ENCODE results near the gene JADE1.

JADE1 gene

DNA sequence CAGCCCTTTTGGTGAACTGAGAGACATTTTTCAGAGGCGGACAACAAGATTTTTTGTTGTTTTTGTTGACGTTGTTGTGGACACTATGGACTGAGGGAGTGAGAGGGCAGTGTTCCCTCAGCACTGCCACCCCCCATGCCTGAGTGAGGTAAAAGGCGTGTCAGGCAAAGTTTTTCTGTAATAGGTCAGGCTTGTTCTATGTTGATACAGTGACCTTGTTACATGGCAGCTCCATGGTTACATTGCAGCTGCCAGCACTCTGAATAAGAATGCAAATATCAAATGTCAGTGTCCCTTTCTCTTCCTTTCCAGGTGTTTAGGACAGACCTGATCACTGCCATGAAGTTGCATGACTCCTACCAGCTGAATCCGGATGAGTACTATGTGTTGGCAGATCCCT, 36.6 kb downstream of the JADE1 start:
- no peak for DNase-seq

DNA sequence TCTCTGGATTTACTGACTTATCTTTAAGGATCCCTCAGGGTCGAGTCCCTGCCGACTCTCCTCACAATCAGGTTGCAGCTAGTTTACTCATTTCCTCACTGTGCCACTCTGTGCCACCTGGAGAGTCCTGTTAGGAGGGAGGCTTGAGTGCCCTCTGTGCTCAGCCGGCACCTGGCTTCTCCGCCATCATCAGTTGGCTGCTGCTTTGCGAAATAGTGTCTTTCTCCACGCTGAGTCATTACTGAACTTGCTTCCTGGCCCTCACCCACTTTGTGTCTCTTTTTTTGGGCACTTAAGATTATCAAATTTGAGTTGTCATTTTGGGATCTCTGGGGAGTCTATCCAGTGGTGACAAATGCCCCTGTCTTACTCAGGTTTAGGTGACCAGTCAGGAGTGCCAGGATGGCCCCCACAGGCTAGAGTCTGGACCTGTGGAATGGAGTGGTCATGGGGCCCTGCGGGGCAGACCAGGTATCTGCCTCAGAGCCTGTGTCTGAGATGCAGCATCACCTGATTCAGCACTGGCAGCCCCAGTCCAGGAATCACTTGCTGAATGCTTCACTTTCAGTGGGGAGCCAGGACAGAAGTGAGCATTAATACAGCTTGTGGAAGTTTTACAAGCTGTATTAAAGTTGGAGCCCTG, 37.7 kb downstream of the JADE1 start:
- DNase-seq, result no peak

GRCh38 chr4:128848461-128848860, 39.0 kb downstream of the JADE1 start:
- DNase-seq, result no peak

DNA sequence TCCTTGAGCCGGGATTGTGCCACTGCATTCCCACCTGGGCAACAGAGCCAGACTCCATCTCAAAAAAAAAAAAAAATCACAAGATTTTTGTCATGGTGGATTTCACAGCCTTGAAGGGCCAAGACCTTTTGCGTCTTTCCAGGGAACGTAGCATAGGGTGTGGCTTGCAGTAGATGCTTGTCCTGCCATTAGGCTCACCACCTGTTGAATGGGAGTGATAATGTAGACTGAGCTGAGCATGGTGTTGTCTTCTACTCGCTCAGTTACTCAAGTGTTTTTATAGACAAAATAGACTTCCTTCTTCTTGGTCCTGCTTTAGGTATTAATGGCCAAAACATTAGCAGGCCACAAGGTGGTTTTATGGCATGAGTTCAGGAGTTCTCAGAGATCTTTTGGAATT, 40.8 kb downstream of the JADE1 start:
- no peak for DNase-seq

GRCh38 chr4:128853741-128854140, 44.2 kb downstream of the JADE1 start:
- no peak for DNase-seq

GRCh38 chr4:128854433-128854832, 44.9 kb downstream of the JADE1 start:
- no peak for DNase-seq

DNA sequence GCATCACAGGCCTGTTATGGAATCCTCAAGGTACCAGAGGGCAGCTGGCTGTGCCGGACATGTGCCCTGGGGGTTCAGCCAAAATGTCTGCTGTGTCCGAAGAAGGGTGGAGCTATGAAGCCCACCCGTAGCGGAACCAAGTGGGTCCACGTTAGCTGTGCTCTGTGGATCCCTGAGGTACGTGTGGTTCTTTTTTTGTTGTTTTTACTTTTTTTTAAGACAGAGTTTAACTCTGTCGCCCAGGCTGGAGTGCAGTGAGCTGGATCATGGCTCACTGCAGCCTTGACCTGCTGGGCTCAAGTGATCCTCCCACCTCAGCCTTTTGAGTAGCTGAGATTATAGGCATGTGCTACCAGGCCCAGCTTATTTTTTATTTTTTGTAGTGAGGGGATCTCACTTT, 46.1 kb downstream of the JADE1 start:
- DNase-seq, result no peak

DNA sequence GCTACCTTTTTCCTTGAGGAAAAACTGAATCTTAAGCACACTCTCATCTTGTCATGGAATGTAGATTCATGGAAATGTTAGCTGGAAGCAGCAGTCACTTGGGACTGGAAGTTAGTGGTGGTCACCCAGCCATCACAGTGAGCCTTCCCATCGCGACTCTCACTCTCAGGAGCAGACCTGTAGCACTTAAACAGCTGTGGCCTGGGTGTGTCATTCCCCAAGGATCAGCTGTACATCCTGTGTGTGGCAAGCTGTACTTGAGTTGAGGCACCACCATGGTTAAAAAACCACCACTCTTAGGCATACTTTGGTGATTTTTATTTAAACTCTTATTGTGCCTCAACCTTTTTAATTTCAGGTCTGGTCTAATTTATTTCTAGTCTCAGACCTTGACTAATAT, 46.7 kb downstream of the JADE1 start:
- DNase-seq, result no peak

DNA sequence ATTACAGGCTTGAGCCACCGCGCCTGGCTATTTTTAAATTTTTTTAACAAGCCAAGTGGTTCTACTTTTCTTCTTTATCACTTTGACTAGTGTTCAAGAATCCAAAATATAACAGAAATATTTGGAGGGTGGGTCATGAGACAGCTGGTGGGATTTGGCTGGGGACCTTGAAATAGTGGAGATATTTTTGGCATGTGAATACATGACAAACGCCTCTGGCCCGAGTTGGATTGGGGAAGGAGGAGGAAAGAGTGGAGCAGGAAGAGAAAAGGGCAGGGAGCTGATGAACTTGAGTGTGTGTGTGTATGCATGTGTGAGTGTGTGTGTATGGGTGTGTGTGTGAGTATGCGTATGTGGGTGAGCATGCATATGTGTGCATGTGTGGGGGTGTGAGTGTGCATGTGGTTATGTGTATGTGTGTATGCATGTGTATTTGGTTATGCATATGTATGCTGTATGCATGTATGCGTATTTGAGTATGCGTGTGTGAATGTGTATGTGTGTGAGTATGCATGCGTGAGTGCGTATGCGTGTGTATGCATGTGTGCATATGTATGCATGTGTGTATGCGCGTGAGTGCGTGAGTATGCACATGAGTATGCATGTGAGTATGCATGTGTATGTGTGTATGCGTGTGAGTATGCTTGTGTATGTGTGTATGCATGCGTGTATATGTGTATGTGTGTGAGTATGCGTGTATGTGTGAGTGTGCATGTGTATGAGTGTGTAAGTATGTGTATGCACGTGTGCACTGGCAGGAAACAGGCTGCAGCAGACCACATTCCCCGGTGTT, 49.6 kb downstream of the JADE1 start:
- DNase-seq, result no peak

DNA sequence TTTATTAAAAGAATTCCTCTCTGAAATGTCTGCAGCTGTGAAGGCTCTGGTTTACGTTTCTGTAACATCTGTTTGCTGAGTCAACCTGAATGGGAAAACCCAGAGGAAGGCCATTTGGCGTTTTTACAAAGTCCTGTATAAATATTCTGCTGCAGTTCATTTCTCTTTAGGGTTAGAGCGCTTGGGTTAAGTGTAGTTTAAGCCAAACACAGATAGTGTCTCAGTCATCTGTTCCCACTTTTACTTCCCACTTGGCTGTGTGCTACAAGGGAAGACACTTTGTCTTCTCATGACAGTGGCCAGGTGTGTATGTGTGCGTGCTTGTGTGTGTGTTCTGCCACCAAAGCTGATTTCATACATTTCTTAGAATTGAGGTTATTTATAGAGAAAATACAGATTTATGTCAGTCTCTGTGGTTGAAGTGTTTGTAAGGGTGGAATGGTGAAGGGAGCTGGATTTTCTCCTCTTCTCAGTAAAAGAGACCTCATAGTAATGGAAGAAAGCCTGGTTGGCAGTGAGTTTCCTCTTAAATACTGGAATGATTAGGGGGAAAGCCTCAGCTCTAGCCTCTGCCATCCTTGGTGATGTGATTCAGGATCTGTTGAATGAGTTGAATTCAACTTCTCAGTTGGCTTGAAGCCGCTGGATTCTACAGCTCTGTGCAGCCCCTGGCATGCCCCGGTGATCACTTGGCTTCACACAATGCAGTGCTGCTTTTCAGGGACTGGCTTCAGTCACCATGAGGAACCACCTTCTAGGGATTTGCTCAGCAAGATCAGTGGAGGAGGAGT, 50.6 kb downstream of the JADE1 start:
- no peak for DNase-seq

DNA sequence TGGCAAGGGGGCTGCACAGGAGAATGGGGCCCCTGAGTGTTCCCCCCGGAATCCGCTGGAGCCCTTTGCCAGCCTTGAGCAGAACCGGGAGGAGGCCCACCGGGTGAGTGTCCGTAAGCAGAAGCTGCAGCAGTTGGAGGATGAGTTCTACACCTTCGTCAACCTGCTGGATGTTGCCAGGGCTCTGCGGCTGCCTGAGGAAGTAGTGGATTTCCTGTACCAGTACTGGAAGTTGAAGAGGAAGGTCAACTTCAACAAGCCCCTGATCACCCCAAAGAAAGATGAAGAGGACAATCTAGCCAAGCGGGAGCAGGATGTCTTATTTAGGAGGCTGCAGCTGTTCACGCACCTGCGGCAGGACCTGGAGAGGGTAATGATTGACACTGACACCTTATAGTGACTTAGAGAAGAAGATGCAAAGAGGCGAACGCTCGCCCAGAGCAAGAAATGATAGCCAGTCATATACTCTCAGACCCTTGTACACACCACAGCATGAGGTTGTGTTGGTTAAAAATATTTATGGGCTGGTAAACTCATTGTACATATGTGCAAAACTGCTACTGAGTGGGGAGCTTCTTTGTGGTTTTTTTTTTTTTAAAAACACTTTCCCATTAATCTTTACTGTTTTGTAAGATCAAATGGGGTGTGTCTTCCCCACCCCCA, 52.5 kb downstream of the JADE1 start:
- no peak for DNase-seq

DNA sequence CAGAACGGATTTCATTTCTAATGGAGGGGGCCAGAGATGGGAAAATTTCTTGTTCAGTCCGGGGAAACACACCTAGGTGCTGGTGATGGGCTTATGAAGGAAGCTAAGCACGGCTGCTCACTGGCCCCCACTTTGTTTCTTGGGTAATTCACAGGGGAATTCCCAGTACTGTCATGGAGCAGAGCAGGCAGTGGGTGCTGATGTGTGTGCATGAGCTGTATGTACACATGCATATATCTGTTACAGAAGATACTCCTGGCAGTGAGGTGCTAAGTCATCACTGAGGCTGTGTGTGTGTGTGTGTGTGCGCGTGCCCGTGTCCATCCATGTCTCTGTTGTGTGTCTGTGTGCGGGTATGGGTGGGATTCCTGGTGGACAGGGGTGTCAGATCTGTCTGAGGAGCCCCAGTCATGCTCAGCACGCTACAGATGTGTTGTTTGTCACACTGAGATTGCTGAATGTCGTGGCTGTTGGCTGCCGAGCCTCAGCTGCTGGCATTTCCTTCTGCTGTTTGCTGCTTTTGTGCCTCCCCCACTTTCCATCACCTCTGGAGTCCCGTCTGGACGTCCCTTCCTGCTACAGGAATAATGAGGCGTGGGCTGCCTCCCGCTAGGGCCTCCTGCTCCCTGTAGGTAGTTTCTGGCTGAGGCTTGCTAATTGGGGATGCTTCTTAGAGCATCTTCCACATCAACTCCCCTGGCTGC, 53.3 kb downstream of the JADE1 start:
- peak in 1 of 4 experiments; percentile 12 for DNase-seq

DNA sequence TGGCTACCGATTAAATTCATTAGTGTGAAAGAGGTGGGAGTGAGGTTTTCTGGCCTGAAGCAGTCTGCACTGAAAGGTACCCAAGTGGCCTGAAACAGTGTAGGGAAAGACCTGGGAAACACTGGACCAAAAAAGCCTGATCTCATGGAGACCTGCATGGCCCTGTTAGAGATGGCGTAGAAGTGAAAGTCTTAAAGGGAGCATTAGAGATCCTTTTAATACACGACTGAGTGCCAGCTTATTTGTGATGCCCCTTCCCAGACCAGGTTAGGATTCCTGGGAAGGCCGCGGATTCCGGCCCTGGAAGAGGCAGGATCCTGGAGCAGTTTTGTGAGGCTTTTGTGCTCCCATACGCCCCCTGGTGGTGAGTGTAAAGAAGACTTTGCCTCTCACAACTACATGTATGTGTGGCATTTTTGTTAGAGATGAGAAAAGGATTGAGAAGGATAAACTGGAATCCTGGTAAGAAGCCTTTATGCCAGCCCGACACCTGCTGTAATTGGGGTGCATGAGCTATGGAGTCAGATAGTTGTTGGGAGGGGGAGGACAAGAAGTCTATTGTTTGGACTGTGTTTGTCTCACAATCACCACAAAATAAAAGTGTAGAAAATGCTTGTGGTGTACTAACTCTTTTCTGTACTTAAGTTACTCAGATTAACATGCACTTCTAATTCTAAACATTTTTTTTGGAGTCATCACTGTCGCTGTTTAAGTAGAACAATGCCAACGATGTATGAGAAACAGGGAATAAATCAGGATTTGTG, 54.0 kb downstream of the JADE1 start:
- DNase-seq, result peak; percentile 31 to 65 (median 52)

DNA sequence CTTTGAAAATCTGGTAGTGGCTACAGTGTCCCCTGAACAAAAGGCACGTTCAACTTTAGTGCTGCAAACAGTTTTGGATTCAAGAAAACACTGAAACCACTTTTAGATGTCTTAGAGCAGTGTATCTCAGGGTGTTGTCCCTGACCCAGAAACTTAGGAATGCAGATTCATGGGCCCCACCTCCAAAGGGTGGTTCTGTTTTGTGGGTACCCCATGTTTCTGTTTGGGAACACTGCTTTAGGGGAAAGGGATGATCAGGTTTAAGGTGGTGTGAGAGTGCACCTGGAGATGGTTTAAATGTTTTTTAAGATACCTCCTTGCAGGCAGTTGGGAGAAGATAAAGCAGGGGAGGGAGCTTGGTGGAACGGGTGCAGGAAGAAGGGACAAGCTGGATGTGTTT, 55.6 kb downstream of the JADE1 start:
- no peak for DNase-seq

DNA sequence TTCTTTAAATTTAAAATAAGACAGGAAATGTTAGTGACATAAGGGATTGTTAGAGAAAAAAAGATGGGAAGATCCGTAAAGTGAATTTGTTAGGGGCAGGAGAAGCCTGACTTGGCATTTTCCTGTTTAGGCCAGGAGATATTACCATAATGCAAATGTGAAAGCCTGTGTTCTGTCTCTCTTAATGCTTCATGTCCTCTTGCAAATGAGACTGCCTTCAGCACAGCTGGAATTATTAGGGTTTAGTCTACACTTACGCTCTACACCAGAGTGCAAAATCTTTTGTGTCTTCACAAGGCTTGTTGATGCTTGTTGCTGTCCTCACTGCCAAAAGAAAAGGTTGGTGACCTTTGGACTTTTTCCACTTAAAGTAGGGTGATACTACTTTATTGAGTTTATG, 56.8 kb downstream of the JADE1 start:
- no peak for DNase-seq

DNA sequence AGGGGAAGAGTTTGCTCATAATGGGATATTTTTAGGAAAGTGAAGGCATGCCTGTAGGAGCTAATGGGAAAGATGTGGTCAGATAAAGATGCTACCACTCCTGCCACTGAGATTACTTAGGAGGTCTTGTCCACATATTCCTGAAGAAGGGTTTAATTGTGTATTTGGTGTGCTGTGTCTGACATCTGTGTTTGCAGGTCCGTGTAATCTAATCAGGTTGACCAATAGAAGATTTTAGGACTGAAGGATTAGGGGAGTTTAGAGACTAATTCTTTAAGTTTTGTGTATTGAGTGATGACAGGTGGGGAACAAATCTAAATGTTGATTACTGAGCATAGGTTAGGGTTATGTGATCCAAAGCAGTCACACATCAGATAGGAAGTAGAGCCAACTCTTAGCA, 57.2 kb downstream of the JADE1 start:
- DNase-seq, result no peak

GRCh38 chr4:128868758-128869157, 59.3 kb downstream of the JADE1 start:
- DNase-seq, result no peak

GRCh38 chr4:128869776-128870509, 60.4 kb downstream of the JADE1 start:
- no peak for DNase-seq

GRCh38 chr4:128871948-128872347, 62.4 kb downstream of the JADE1 start:
- DNase-seq, result no peak

DNA sequence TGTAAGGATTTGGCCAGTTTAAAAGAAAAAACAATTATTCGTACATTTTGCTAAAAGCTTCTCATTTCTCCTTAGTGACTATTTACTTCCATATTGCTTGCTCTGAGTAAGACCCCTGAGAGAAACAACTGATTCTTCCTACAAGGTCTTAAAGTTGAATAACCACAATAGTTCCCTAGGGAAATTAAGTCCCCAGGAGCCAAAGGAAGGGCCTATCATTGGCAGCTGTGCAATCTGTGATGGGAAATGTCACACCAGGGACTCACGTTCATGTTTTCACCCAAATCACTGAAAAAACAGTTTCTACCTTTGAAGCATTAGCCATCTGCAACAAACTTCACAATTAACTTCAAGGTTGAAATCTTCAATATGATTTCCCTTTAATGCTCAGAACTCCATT, 66.7 kb downstream of the JADE1 start:
- DNase-seq, result no peak

DNA sequence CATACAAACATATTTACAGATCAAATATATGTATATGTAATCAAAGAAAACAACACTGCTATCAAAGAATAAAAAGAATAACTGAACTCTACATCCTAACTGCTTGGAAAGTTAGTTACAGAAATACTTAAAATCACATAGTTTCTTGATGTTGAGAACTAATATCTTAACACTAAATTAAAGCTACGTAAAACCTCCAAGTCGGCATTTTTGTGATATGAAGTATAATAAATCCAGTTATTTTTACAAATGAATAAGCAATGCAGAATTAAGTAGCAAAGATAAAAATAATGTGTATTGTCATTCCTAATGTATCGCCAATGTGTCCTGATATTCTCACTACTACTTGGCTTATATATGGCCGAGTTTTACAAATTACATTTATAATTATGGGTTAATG, 68.4 kb downstream of the JADE1 start:
- DNase-seq, result no peak

Data from activated CD4-positive, CD25-positive, alpha-beta regulatory T cell (primary cell).